SK-N-MC (cell line): ENCODE measurements around the gene SMPD3.

Experiments
- EZH2 ChIP-seq: fragments of 200-600 bp; sonication (generic); IDR thresholded peaks from one replicate; pipeline ENCODE4 v1.6.1; 2017; ENCODE audit warnings: antibody characterized with exemption
- POLR2AphosphoS5 ChIP-seq: IDR thresholded peaks from 2 replicates; pipeline ENCODE4 v1.6.1; 2012; ENCODE audit warnings: mild to moderate bottlenecking, low read depth, low read length, borderline replicate concordance

- no peak for TF ChIP-seq POLR2AphosphoS5
- TF ChIP-seq EZH2, result no peak
Measured at GRCh38 chr16:68446681-68447652, 1.3 kb downstream of the SMPD3 start.
